ENCODE measurements around the gene PCBP1.

DNA sequence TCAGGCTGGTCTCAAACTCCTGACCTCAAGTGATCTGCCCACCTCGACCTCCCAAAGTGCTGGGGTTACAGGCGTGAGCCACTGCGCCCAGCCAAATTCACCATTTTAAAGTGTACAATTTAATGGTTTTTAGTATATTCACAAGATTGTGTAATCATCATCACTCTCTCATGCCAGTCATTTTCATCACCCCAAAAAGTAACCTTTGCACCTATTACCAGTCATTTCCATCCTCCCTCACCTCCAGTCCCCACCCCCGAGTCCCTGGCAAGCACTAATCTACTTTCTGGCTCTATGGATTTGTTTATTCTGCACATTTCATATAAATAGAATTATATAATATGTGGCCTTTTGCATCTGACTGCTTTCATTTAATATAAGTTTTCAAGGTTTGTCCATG, 10.8 kb downstream of the PCBP1 start:
- TF ChIP-seq SUZ12 (IDR thresholded peaks at IDR 0.05; ENCODE audit: extremely low read depth, insufficient read depth, insufficient read length) (no peak), YY1 (IDR thresholded peaks at IDR 0.05; ENCODE audit: insufficient read depth, insufficient read length) (no peak), ZNF274 (IDR thresholded peaks at IDR 0.05; ENCODE audit: low read depth, low read length) (no peak)

Data from NT2/D1 (cell line).